ENCODE data around the gene ST7L. TPM values are rescaled to one million over a fixed set of nuclear protein-coding genes. Genes with fewer than 3 reads are reported as not detected.

The ST7L gene
- total RNA-seq, 1 experiment from 2014 or later = 17.5 TPM

DNA sequence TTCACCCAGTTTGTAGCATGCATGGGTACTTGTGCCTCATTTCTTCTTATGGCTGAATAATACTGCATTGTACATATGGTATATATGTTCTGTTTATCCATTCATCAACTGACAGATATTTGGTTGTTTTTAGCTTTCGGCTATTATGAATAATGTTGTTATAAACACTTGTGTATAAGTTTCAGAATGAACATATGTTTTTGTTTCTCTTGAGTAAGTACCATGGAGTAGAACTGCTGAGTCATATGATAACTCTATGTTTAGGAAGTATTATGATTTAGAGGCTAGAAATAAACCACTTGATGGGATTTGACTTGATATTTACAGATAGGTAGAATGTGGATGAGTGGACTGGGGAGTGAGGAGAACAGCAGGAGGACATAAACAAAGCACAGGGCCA is 61.6 kb downstream of the ST7L start:
- DNase-seq (no peak), ATAC-seq (no peak)
- TF ChIP-seq EZH2 (IDR thresholded peaks at IDR 0.05; ENCODE audit: low read length, unreplicated experiment) (no peak), EZH2phosphoT487 (IDR thresholded peaks at IDR 0.05; ENCODE audit: borderline replicate concordance, low read length) (no peak)
- Histone ChIP-seq H3K9ac (ENCODE audit: low read length) (no peak overlapping the region), H3F3A (ENCODE audit: low read length, unreplicated experiment) (no peaks in the 10 kb centered on the region), H3K4me2 (ENCODE audit: low read length) (no peak overlapping the region), H3K27me3 (ENCODE audit: low read length) (no peaks in the 10 kb centered on the region), H2AFZ (ENCODE audit: low read length) (no peak overlapping the region), H3K4me3 (ENCODE audit: low read length) (no peak overlapping the region), H4K20me1 (ENCODE audit: low read length) (no peaks in the 10 kb centered on the region), H3K9me3 (ENCODE audit: low read length) (no peaks in the 10 kb centered on the region), H3K4me1 (ENCODE audit: insufficient read depth, low read length) (no peaks in the 10 kb centered on the region), H3K9me2 (replicated peaks; ENCODE audit: low read length) (no peaks in the 10 kb centered on the region), H3K27ac (ENCODE audit: low read length) (no peak overlapping the region), H3K79me2 (ENCODE audit: low read length) (no peaks in the 10 kb centered on the region), H3K36me3 (ENCODE audit: low read depth, low read length) (no peaks in the 10 kb centered on the region)
- BruUV-seq (replicated peaks) = no TSS peak
- POLR2A ChIA-PET (ENCODE audit: unreplicated experiment) = no interaction called here
- CTCF ChIA-PET = no interaction called here
- intact Hi-C loops (cut with micrococcal nuclease) = no loop called here

DNA sequence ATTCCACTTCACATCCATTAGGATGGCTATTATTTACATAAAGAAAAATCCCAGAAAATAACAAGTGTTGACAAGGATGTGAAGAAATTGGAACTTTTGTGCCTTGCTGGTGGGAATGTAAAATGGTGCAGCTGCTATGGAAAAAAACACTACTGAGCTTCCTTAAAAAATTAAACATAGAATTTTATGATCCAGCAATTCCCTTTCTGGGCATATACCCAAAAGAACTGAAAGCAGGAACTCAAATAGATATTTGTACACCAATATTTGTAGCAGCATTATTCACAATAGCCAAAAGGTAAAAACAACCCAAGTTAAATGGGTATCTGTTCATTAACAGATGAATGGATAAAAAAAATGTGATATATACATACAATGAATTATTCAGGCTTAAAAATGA is 64.5 kb downstream of the ST7L start:
- no TSS peak for BruUV-seq (replicated peaks)
- POLR2A ChIA-PET (ENCODE audit: unreplicated experiment) = no interaction called here
- H3K36me3 ChIP-seq (ENCODE audit: low read depth, low read length) = no peaks in the 10 kb centered on the region
- no peak for DNase-seq
- H3K79me2 ChIP-seq (ENCODE audit: low read length) = no peaks in the 10 kb centered on the region
- H2AFZ ChIP-seq (ENCODE audit: low read length) = no peak overlapping the region
- no peaks in the 10 kb centered on the region for H3K27me3 ChIP-seq (ENCODE audit: low read length)
- no peak overlapping the region for H3K4me3 ChIP-seq (ENCODE audit: low read length)
- no peak overlapping the region for H3K9ac ChIP-seq (ENCODE audit: low read length)
- no peaks in the 10 kb centered on the region for H3F3A ChIP-seq (ENCODE audit: low read length, unreplicated experiment)
- TF ChIP-seq, protein P1, sequence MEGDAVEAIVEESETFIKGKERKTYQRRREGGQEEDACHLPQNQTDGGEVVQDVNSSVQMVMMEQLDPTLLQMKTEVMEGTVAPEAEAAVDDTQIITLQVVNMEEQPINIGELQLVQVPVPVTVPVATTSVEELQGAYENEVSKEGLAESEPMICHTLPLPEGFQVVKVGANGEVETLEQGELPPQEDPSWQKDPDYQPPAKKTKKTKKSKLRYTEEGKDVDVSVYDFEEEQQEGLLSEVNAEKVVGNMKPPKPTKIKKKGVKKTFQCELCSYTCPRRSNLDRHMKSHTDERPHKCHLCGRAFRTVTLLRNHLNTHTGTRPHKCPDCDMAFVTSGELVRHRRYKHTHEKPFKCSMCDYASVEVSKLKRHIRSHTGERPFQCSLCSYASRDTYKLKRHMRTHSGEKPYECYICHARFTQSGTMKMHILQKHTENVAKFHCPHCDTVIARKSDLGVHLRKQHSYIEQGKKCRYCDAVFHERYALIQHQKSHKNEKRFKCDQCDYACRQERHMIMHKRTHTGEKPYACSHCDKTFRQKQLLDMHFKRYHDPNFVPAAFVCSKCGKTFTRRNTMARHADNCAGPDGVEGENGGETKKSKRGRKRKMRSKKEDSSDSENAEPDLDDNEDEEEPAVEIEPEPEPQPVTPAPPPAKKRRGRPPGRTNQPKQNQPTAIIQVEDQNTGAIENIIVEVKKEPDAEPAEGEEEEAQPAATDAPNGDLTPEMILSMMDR (conservative IDR thresholded peaks at IDR 0.05; ENCODE audit: low read depth, low read length) = no peak
- TF ChIP-seq EZH2phosphoT487 (IDR thresholded peaks at IDR 0.05; ENCODE audit: borderline replicate concordance, low read length) (no peak), EZH2 (IDR thresholded peaks at IDR 0.05; ENCODE audit: low read length, unreplicated experiment) (no peak)
- no peaks in the 10 kb centered on the region for H3K9me3 ChIP-seq (ENCODE audit: low read length)
- CTCF ChIA-PET = no interaction called here
- no peak for ATAC-seq
- H3K4me1 ChIP-seq (ENCODE audit: insufficient read depth, low read length) = no peaks in the 10 kb centered on the region
- H4K20me1 ChIP-seq (ENCODE audit: low read length) = no peaks in the 10 kb centered on the region
- H3K4me2 ChIP-seq (ENCODE audit: low read length) = no peak overlapping the region
- intact Hi-C loops (cut with micrococcal nuclease) = no loop called here
- no peaks in the 10 kb centered on the region for H3K9me2 ChIP-seq (replicated peaks; ENCODE audit: low read length)
- H3K27ac ChIP-seq (ENCODE audit: low read length) = no peak overlapping the region

DNA sequence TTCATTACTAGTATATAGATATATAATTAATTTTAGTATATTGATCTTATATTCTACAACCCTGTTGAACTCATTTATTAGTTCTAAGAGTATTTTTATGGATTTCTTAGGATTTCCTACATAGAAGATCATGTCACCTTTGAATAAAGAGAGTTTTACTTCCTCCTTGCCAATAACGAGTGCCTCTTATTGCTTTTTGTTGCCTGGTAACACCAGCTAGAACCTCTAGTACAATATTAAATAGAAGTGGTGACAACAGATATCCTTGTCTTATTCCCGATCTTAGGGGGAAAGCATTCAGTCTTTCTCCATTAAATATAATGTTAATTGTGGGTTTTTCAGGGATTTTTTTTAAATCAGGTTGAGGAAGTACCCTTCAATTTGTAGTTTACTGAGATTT is 69.4 kb downstream of the ST7L start:
- POLR2A ChIA-PET (ENCODE audit: unreplicated experiment) = no interaction called here
- TF ChIP-seq EZH2 (IDR thresholded peaks at IDR 0.05; ENCODE audit: low read length, unreplicated experiment) = no peak
- TF ChIP-seq EZH2phosphoT487 (IDR thresholded peaks at IDR 0.05; ENCODE audit: borderline replicate concordance, low read length) = no peak
- TF ChIP-seq, protein P1 (conservative IDR thresholded peaks at IDR 0.05; ENCODE audit: low read depth, low read length) = no peak
- no peaks in the 10 kb centered on the region for H4K20me1 ChIP-seq (ENCODE audit: low read length)
- BruUV-seq (replicated peaks) = no TSS peak
- no peaks in the 10 kb centered on the region for H3K9me2 ChIP-seq (replicated peaks; ENCODE audit: low read length)
- H3K9me3 ChIP-seq (ENCODE audit: low read length) = no peaks in the 10 kb centered on the region
- H3K36me3 ChIP-seq (ENCODE audit: low read depth, low read length) = no peaks in the 10 kb centered on the region
- no peak overlapping the region for H3K4me2 ChIP-seq (ENCODE audit: low read length)
- H3K4me3 ChIP-seq (ENCODE audit: low read length) = no peak overlapping the region
- no peak overlapping the region for H2AFZ ChIP-seq (ENCODE audit: low read length)
- DNase-seq (no peak), ATAC-seq (no peak)
- H3K27ac ChIP-seq (ENCODE audit: low read length) = no peak overlapping the region
- peaks cover 15% of the 10 kb centered on the region for H3K4me1 ChIP-seq (ENCODE audit: insufficient read depth, low read length)
- H3K27me3 ChIP-seq (ENCODE audit: low read length) = no peaks in the 10 kb centered on the region
- CTCF ChIA-PET = no interaction called here
- intact Hi-C loops (cut with micrococcal nuclease) = no loop called here
- H3F3A ChIP-seq (ENCODE audit: low read length, unreplicated experiment) = no peaks in the 10 kb centered on the region
- no peaks in the 10 kb centered on the region for H3K79me2 ChIP-seq (ENCODE audit: low read length)
- no peak overlapping the region for H3K9ac ChIP-seq (ENCODE audit: low read length)

Data from PC-3 (cell line).